Measurements from ENCODE around the gene RAMP3.

- no peak for TF ChIP-seq EZH2 (IDR thresholded peaks at IDR 0.05; ENCODE audit: borderline replicate concordance, low read length)
- no peak for TF ChIP-seq CTCF (conservative IDR thresholded peaks at IDR 0.05 in 1 of 2, IDR thresholded peaks at IDR 0.05 in 1 of 2; ENCODE audit: extremely low read depth in 1 of 2, insufficient read depth in 1 of 2, low read depth in 1 of 2, low read length in 2 of 2)
Observed at GRCh38 chr7:45183711-45184210, 26.2 kb downstream of the RAMP3 start.

Data from mammary epithelial cell (primary cell).